HepG2 (cell line): Measurements from ENCODE around the gene GLIS2. TPM values are rescaled to one million over a fixed set of nuclear protein-coding genes. Genes with fewer than 3 reads are reported as not detected.

Experiments
- ARID2 ChIP-seq: sonication (generic); formaldehyde crosslinking; IDR thresholded peaks from 2 replicates; pipeline ENCODE4 v1.8.1; 2022; ENCODE audit warnings: mild to moderate bottlenecking, missing genetic modification reagents, borderline replicate concordance
- CBX5 ChIP-seq: sonication (generic); formaldehyde crosslinking; IDR thresholded peaks from 2 replicates; pipeline ENCODE4 v1.4.0; 2020; ENCODE audit warnings: missing genetic modification reagents, borderline replicate concordance
- CSRNP1 ChIP-seq: sonication (generic); formaldehyde crosslinking; IDR thresholded peaks from 2 replicates; pipeline ENCODE4 v1.8.1; 2023; ENCODE audit warnings: mild to moderate bottlenecking, missing genetic modification reagents
- ETV5 ChIP-seq: IDR thresholded peaks from 2 replicates; pipeline ENCODE4 v1.6.1; 2018; ENCODE audit warnings: missing biosample characterization, missing genetic modification reagents, inconsistent platforms, borderline replicate concordance
- EZH2 ChIP-seq: conservative IDR thresholded peaks from 2 replicates; pipeline ENCODE4 v1.6.1; 2012; ENCODE audit warnings: mild to moderate bottlenecking, low read depth, low read length, moderate library complexity
- FOXA3 ChIP-seq: IDR thresholded peaks from 2 replicates; pipeline ENCODE4 v1.6.1; 2016; ENCODE audit warnings: missing genetic modification reagents, missing compliant biosample characterization
- HBP1 ChIP-seq: IDR thresholded peaks from 2 replicates; pipeline ENCODE4 v1.6.1; 2016; ENCODE audit warnings: low read depth, control low read depth
- JUNB ChIP-seq: sonication (generic); formaldehyde crosslinking; IDR thresholded peaks from 2 replicates; pipeline ENCODE4 v1.8.0; 2022; ENCODE audit warnings: missing genetic modification reagents, mild to moderate bottlenecking, borderline replicate concordance
- KDM2A ChIP-seq: sonication (generic); formaldehyde crosslinking; IDR thresholded peaks from 2 replicates; pipeline ENCODE4 v1.4.0; 2020; ENCODE audit warnings: low read depth, missing genetic modification reagents, borderline replicate concordance
- MEF2D ChIP-seq: sonication (generic); formaldehyde crosslinking; IDR thresholded peaks from 2 replicates; pipeline ENCODE4 v1.5.1; 2020; ENCODE audit warnings: mild to moderate bottlenecking, missing genetic modification reagents
- MEIS2 ChIP-seq: sonication (generic); formaldehyde crosslinking; IDR thresholded peaks from 2 replicates; pipeline ENCODE4 v1.9.0; 2021; ENCODE audit warnings: mild to moderate bottlenecking, missing genetic modification reagents
- MLLT10 ChIP-seq: sonication (generic); formaldehyde crosslinking; IDR thresholded peaks from 2 replicates; pipeline ENCODE4 v1.4.0; 2020; ENCODE audit warnings: missing genetic modification reagents
- MYNN ChIP-seq: sonication (generic); formaldehyde crosslinking; IDR thresholded peaks from 2 replicates; pipeline ENCODE4 v1.4.0; 2020; ENCODE audit warnings: mild to moderate bottlenecking, low read depth, missing genetic modification reagents
- NFE2L2 ChIP-seq: fragments of 150-350 bp; IDR thresholded peaks from 2 replicates; pipeline ENCODE4 v1.6.1; 2014; ENCODE audit warnings: low read length
- NFIB ChIP-seq: sonication (generic); formaldehyde crosslinking; IDR thresholded peaks from 2 replicates; pipeline ENCODE4 v1.9.0; 2021; ENCODE audit warnings: missing genetic modification reagents, mild to moderate bottlenecking, borderline replicate concordance
- NR2C2 ChIP-seq: sonication (generic); formaldehyde crosslinking; IDR thresholded peaks from 2 replicates; pipeline ENCODE4 v1.4.0; 2020; ENCODE audit warnings: missing genetic modification reagents, mild to moderate bottlenecking, moderate library complexity, borderline replicate concordance
- RBFOX2 ChIP-seq: fragments of 200-400 bp; formaldehyde crosslinking; IDR thresholded peaks from 2 replicates; pipeline ENCODE4 v1.6.1; 2017; ENCODE audit warnings: low read depth, mild to moderate bottlenecking, low read length
- SATB2 ChIP-seq: sonication (generic); formaldehyde crosslinking; IDR thresholded peaks from 2 replicates; pipeline ENCODE4 v1.5.0; 2020; ENCODE audit warnings: missing genetic modification reagents
- TEAD2 ChIP-seq: sonication (generic); formaldehyde crosslinking; IDR thresholded peaks from 2 replicates; pipeline ENCODE4 v1.9.0; 2021; ENCODE audit warnings: missing genetic modification reagents
- TFAP4 ChIP-seq: sonication (generic); IDR thresholded peaks from 2 replicates; pipeline ENCODE4 v1.6.1; 2016; ENCODE audit warnings: low read depth, borderline replicate concordance
- ZMYM4 ChIP-seq: sonication (generic); formaldehyde crosslinking; IDR thresholded peaks from 2 replicates; pipeline ENCODE4 v1.8.1; 2023; ENCODE audit warnings: mild to moderate bottlenecking, missing genetic modification reagents
- ZNF501 ChIP-seq: sonication (generic); formaldehyde crosslinking; IDR thresholded peaks from 2 replicates; pipeline ENCODE4 v1.5.1; 2020; ENCODE audit warnings: mild to moderate bottlenecking, moderate library complexity, missing genetic modification reagents
- ZNF563 ChIP-seq: sonication (generic); formaldehyde crosslinking; IDR thresholded peaks from 2 replicates; pipeline ENCODE4 v1.8.0; 2022; ENCODE audit warnings: mild to moderate bottlenecking, moderate library complexity, missing genetic modification reagents
- ZNF740 ChIP-seq: sonication (generic); formaldehyde crosslinking; IDR thresholded peaks from 2 replicates; pipeline ENCODE4 v1.4.0; 2020; ENCODE audit warnings: missing genetic modification reagents
- polyA plus RNA-seq, 8 experiments: library from polyadenylated mRNA; depleted of rRNA in 3 of 8; stranded (reverse) in 7 of 8; unstranded in 1 of 8; fragments of >200 nt; fragmentation: Illumina TruSeq in 4 of 8; extraction: Trizol in 4 of 8; gene quantifications; 2 replicates each; pipeline versions ENCODE4 v1.2.1 to v1.2.3, GENCODE V29; 2011 to 2016; ENCODE audit warnings: low read depth in 4 of 8, missing spikeins in 1 of 8, mixed read lengths in 1 of 8; ENCODE audit not compliant: insufficient read depth in 1 of 8
- total RNA-seq, 5 experiments: library from RNA; depleted of rRNA; stranded (reverse); fragments of >200 nt; fragmentation: Illumina TruSeq; extraction: Trizol; gene quantifications; 2 replicates each; pipeline ENCODE4 v1.2.3, GENCODE V29; 2016; ENCODE audit warnings: low read depth in 1 of 5

GLIS2 gene
- total and polyA plus RNA-seq, 2 of the 13 experiments (the other 11 are each of a cell fraction or from before 2014, with no cell fraction given) = 0.28 to 0.29 TPM

- peak; percentile 8; the same call in 1 of the 2 replicates for TF ChIP-seq TFAP4
- TF ChIP-seq TEAD2 (CRISPR knock-in tag) = no peak
- no peak for TF ChIP-seq ZMYM4 (CRISPR knock-in tag)
- no peak for TF ChIP-seq NFIB (CRISPR knock-in tag)
- TF ChIP-seq EZH2 = no peak
- TF ChIP-seq ZNF563 (CRISPR knock-in tag) = no peak
- TF ChIP-seq MYNN (CRISPR knock-in tag) = no peak
- TF ChIP-seq RBFOX2 = no peak
- TF ChIP-seq MEF2D (CRISPR knock-in tag) = peak; percentile 75; the same call in 1 of the 2 replicates
- no peak for TF ChIP-seq HBP1 (CRISPR knock-in tag)
- TF ChIP-seq ZNF740 (CRISPR knock-in tag) = no peak
- TF ChIP-seq MLLT10 (CRISPR knock-in tag) = no peak
- no peak for TF ChIP-seq KDM2A (CRISPR knock-in tag)
- peak; percentile 34; the same call in 1 of the 2 replicates for TF ChIP-seq FOXA3 (CRISPR knock-in tag)
- TF ChIP-seq MEIS2 = peak; percentile 55; the same call in 1 of the 2 replicates
- peak; percentile 80; the same call in 1 of the 2 replicates for TF ChIP-seq ETV5 (CRISPR knock-in tag)
- no peak for TF ChIP-seq CSRNP1
- no peak for TF ChIP-seq NFE2L2
- TF ChIP-seq ZNF501 (CRISPR knock-in tag) = peak; percentile 1; the same call in 1 of the 2 replicates
- TF ChIP-seq SATB2 (CRISPR knock-in tag) = no peak
- no peak for TF ChIP-seq JUNB (CRISPR knock-in tag)
- no peak for TF ChIP-seq CBX5 (CRISPR knock-in tag)
- TF ChIP-seq NR2C2 (CRISPR knock-in tag) = no peak
- no peak for TF ChIP-seq ARID2 (CRISPR knock-in tag)
Measured at GRCh38 chr16:4328782-4329775, 13.2 kb downstream of the GLIS2 start (continued).
